ENCODE data around the gene TAS2R41.

The TAS2R41 gene

DNA sequence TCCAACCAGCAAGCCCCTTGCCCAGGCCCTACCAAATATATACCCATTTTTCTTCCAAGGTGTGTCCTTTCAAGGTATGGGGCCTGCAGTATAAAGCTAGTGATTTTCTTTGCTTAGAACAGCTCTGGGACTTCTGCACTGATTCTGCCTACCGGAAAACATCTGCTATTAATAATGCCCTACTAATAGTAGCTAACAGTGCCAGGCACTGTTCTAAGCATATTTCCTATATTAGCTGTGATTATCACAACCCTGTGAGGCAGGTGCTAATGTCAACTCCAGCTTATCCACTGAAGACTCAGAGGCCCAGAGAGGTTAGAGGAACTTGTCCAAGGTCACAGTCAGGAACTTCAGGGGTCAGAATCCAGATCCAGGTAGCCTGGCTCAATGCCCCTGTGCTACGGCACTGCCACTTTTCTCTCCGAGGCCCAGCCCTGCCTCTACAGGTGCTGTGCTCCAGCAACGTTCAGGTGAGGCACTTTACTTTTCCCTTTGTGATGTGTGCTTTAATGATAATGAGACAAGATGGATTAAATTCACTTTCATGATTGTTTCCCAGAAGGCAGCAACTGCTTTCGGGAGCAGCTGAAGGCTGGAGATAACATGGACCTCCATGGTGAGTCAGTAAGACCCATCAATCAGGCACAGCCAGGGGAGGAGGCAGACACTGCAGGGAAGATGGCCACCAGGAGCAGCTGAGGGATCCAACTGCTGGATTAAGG is 26.7 kb downstream of the TAS2R41 start:
- H3K36me3 ChIP-seq (ENCODE audit: control insufficient read depth, low read length), result no peaks in the 10 kb centered on the region
- no peak overlapping the region for H3K4me2 ChIP-seq (ENCODE audit: low read length)
- no peaks in the 10 kb centered on the region for H3K9me2 ChIP-seq (replicated peaks; ENCODE audit: control insufficient read depth, low read length)
- no peaks in the 10 kb centered on the region for H3F3A ChIP-seq (ENCODE audit: control insufficient read depth, insufficient read depth)
- no peaks in the 10 kb centered on the region for H3K79me2 ChIP-seq (ENCODE audit: control insufficient read depth, low read length)
- no peaks in the 10 kb centered on the region for H3K9me3 ChIP-seq (ENCODE audit: control insufficient read depth, insufficient read depth, low read length)
- H3K27ac ChIP-seq (ENCODE audit: low read depth, low read length), result no peak overlapping the region
- peaks cover 23% of the 10 kb centered on the region for H3K27me3 ChIP-seq (ENCODE audit: control insufficient read depth, low read length)
- no peaks in the 10 kb centered on the region for H3K4me1 ChIP-seq (ENCODE audit: control insufficient read depth, low read length)
- H3K4me3 ChIP-seq (ENCODE audit: low read length), result no peak overlapping the region
- H4K20me1 ChIP-seq (ENCODE audit: control insufficient read depth, insufficient read depth, low read depth, low read length), result no peaks in the 10 kb centered on the region
- TF ChIP-seq EZH2phosphoT487 (IDR thresholded peaks at IDR 0.05; ENCODE audit: borderline replicate concordance, low read length), result no peak
- TF ChIP-seq, protein P1, sequence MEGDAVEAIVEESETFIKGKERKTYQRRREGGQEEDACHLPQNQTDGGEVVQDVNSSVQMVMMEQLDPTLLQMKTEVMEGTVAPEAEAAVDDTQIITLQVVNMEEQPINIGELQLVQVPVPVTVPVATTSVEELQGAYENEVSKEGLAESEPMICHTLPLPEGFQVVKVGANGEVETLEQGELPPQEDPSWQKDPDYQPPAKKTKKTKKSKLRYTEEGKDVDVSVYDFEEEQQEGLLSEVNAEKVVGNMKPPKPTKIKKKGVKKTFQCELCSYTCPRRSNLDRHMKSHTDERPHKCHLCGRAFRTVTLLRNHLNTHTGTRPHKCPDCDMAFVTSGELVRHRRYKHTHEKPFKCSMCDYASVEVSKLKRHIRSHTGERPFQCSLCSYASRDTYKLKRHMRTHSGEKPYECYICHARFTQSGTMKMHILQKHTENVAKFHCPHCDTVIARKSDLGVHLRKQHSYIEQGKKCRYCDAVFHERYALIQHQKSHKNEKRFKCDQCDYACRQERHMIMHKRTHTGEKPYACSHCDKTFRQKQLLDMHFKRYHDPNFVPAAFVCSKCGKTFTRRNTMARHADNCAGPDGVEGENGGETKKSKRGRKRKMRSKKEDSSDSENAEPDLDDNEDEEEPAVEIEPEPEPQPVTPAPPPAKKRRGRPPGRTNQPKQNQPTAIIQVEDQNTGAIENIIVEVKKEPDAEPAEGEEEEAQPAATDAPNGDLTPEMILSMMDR (IDR thresholded peaks at IDR 0.05; ENCODE audit: low read depth, low read length, poor library complexity, severe bottlenecking), result no peak

DNA sequence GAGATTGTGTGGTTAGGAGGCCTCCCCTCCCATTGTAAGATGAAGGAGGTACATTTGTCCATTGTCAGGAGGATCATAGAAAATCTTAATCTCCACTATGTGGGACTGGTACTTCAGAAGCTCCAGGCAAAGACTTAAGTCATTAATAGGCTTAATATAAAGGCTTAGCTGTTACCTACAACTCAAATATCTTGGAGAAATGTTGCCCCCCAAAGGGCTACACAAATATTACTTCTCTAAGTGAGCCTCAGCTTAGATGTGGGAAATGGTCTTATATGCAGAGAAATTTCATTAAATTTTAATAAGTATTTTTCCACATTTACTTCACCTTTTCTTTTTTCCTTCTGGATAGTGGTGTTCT is 27.2 kb downstream of the TAS2R41 start:
- Histone ChIP-seq H3K4me2 (ENCODE audit: low read length) (no peak overlapping the region), H3K4me1 (ENCODE audit: control insufficient read depth, low read length) (no peaks in the 10 kb centered on the region), H3F3A (ENCODE audit: control insufficient read depth, insufficient read depth) (no peaks in the 10 kb centered on the region), H3K27me3 (ENCODE audit: control insufficient read depth, low read length) (peaks cover 21% of the 10 kb centered on the region), H3K9me2 (replicated peaks; ENCODE audit: control insufficient read depth, low read length) (no peaks in the 10 kb centered on the region), H3K4me3 (ENCODE audit: low read length) (no peak overlapping the region), H3K36me3 (ENCODE audit: control insufficient read depth, low read length) (no peaks in the 10 kb centered on the region), H3K79me2 (ENCODE audit: control insufficient read depth, low read length) (no peaks in the 10 kb centered on the region), H3K27ac (ENCODE audit: low read depth, low read length) (no peak overlapping the region), H4K20me1 (ENCODE audit: control insufficient read depth, insufficient read depth, low read depth, low read length) (no peaks in the 10 kb centered on the region), H3K9me3 (ENCODE audit: control insufficient read depth, insufficient read depth, low read length) (no peaks in the 10 kb centered on the region)
- no peak for TF ChIP-seq EZH2phosphoT487 (IDR thresholded peaks at IDR 0.05; ENCODE audit: borderline replicate concordance, low read length)
- TF ChIP-seq, protein P1 (IDR thresholded peaks at IDR 0.05; ENCODE audit: low read depth, low read length, poor library complexity, severe bottlenecking), result no peak

DNA sequence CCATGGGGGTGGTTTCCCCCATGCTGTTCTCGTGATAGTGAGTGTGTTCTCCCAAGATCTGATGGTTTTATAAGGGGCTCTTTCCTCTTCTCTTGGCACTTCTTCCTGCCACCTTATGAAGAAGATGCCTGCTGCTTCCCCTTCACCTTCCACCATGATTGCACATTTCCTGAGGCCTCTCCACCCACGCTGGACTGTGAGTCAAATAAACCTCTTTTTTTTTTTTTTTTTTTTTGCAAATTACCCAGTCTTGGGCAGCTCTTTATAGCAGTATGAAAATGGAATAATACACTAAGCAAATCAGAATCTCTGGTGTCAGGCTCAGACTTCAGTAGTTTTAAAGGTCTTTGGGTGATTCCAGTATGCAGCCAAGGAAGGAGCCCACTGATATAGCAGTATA is 28.2 kb downstream of the TAS2R41 start:
- Histone ChIP-seq H3F3A (ENCODE audit: control insufficient read depth, insufficient read depth) (no peaks in the 10 kb centered on the region), H3K9me3 (ENCODE audit: control insufficient read depth, insufficient read depth, low read length) (no peaks in the 10 kb centered on the region), H3K79me2 (ENCODE audit: control insufficient read depth, low read length) (no peaks in the 10 kb centered on the region), H3K36me3 (ENCODE audit: control insufficient read depth, low read length) (no peaks in the 10 kb centered on the region), H3K27me3 (ENCODE audit: control insufficient read depth, low read length) (peaks cover 18% of the 10 kb centered on the region), H3K4me3 (ENCODE audit: low read length) (no peak overlapping the region), H4K20me1 (ENCODE audit: control insufficient read depth, insufficient read depth, low read depth, low read length) (no peaks in the 10 kb centered on the region), H3K27ac (ENCODE audit: low read depth, low read length) (no peak overlapping the region), H3K4me2 (ENCODE audit: low read length) (no peak overlapping the region), H3K4me1 (ENCODE audit: control insufficient read depth, low read length) (no peaks in the 10 kb centered on the region), H3K9me2 (replicated peaks; ENCODE audit: control insufficient read depth, low read length) (no peaks in the 10 kb centered on the region)
- no peak for TF ChIP-seq EZH2phosphoT487 (IDR thresholded peaks at IDR 0.05; ENCODE audit: borderline replicate concordance, low read length)

DNA sequence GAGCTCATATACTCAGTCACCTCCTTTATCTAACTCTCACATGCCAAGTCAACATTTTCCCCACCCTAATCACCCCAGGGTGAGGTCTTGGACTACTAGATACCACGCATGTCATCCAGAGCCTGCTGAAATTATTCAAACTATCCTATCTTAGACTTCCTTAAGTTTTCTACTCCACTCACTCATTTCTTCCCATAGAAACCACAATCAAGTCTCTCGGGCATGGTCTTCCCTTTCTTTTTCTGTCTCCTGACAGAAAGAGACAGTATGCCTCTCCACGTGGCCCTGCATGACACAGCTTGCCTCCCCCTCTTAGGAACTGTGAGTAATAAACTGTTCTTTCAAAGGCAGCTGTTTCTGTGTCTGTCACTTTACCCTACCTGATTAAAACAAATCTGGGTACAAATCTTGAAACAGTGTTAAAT is 29.4 kb downstream of the TAS2R41 start:
- Histone ChIP-seq H4K20me1 (ENCODE audit: control insufficient read depth, insufficient read depth, low read depth, low read length) (no peaks in the 10 kb centered on the region), H3K9me3 (ENCODE audit: control insufficient read depth, insufficient read depth, low read length) (no peaks in the 10 kb centered on the region), H3K9me2 (replicated peaks; ENCODE audit: control insufficient read depth, low read length) (no peaks in the 10 kb centered on the region), H3K27ac (ENCODE audit: low read depth, low read length) (no peak overlapping the region), H3F3A (ENCODE audit: control insufficient read depth, insufficient read depth) (no peaks in the 10 kb centered on the region), H3K4me1 (ENCODE audit: control insufficient read depth, low read length) (no peaks in the 10 kb centered on the region), H3K4me3 (ENCODE audit: low read length) (no peak overlapping the region), H3K4me2 (ENCODE audit: low read length) (no peak overlapping the region), H3K79me2 (ENCODE audit: control insufficient read depth, low read length) (no peaks in the 10 kb centered on the region), H3K36me3 (ENCODE audit: control insufficient read depth, low read length) (no peaks in the 10 kb centered on the region), H3K27me3 (ENCODE audit: control insufficient read depth, low read length) (peaks cover 15% of the 10 kb centered on the region; the same call in 1 of the 2 replicates)
- TF ChIP-seq, protein P1 (IDR thresholded peaks at IDR 0.05; ENCODE audit: low read depth, low read length, poor library complexity, severe bottlenecking), result no peak
- no peak for TF ChIP-seq EZH2phosphoT487 (IDR thresholded peaks at IDR 0.05; ENCODE audit: borderline replicate concordance, low read length)
